ELR (cell line): ENCODE measurements around the gene JMJD1C.

ENCODE experiments used
- DNase-seq: peaks from one replicate; pipeline ENCODE4 v3.0.0-alpha.2; 2015; ENCODE audit warnings: low read depth

JMJD1C gene

GRCh38 chr10:63123727-63124362 is 341.9 kb downstream of the JMJD1C start:
- no peak for DNase-seq

- no peak for DNase-seq
Observed at GRCh38 chr10:63120554-63120953, 345.2 kb downstream of the JMJD1C start.

GRCh38 chr10:63119041-63119440 is 346.7 kb downstream of the JMJD1C start:
- DNase-seq, result no peak
